GM12875 (cell line): ENCODE measurements around the gene EID3.

ENCODE experiments used
- H3K4me3 ChIP-seq: one replicate; pipeline ENCODE4 v1.5.1; 2011; ENCODE audit warnings: low read depth, low read length, control low read depth
- CTCF ChIP-seq: IDR thresholded peaks from 2 replicates; pipeline ENCODE4 v1.5.1; 2011; ENCODE audit warnings: low read depth, mild to moderate bottlenecking, control low read depth, inconsistent platforms, low read length, moderate library complexity, borderline replicate concordance; ENCODE audit not compliant: insufficient read depth

The EID3 gene

GRCh38 chr12:104295954-104296353 is 7.6 kb upstream of the EID3 start:
- no peak overlapping the region for H3K4me3 ChIP-seq
- no peak for TF ChIP-seq CTCF

DNA sequence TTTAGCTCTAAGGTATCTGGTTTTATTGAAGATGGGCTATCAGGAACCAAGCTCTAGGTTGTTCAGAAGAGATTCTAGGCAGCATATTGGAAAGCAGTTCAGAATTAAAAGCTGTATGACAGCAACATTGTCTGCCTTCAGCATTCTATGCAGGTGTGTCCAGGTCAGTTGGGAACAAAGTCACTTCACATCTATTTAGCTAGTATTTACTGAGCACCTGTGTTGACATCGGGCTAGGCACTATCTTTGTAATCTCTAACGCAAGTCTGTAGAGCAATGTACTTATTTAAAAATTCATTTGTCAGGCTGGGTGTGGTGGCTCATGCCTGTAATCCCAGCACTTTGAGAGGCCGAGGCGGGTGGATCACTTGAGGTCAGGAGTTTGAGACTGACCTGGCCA is 6.8 kb upstream of the EID3 start:
- no peak for TF ChIP-seq CTCF
- no peak overlapping the region for H3K4me3 ChIP-seq

DNA sequence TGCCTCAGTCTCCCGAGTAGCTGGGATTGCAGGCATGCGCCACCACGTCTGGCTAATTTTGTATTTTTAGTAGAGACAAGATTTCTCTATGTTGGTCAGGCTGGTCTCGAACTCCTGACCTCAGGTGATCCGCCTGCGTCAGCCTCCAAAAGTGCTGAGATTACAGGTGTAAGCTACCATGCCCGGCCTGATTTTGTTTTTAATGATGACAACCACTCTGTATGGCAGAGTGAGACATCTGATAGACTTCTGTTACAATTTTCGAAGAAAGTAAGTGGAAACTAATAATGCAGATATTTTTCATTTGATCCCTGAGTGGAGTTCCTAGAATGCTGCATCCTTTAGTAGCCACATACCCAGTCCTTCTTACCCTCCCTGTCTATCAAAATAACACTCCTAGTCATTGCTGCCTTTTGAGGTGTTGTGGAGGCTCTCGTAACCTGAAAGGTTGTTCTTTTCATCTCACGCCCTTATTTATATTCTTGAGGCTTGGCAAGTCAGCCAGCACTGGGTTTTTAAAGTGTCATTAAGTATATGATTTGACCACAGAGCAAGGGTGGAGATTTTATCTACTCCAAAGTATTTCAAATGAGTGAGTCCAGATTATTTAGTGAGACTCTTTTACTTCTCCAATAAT is 5.9 kb upstream of the EID3 start:
- no peak overlapping the region for H3K4me3 ChIP-seq
- TF ChIP-seq CTCF: no peak

DNA sequence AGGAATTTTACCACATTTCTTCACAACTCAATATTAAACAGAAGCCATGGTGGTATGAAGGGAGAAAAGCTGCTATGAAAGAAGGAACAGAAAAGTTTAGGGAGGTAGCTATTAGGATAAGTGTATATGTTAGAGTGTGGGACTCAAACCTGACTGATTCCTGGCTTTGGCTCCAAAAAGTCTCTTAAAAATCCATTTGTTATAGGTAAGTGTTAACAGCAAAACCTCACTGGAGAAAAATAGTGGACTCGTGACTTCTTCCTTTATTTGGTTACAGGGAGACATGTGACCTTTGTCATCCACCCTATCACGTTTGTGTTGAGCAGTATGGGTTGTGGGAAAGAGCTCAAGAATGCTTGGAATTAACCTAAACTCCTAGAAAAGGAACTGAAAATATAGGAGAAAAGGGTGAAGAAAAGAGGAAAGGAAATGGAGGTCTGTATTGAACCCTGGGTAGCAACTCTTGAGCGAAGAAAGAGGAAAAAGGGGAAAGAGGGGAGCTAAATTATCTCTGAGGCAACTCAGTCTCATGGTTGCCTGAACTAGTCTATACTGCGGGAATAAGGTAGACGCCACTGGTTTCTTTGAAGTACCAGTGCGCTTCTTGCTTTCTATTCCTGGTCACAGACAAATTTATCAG is 3.6 kb upstream of the EID3 start:
- TF ChIP-seq CTCF: no peak
- H3K4me3 ChIP-seq: no peak overlapping the region

DNA sequence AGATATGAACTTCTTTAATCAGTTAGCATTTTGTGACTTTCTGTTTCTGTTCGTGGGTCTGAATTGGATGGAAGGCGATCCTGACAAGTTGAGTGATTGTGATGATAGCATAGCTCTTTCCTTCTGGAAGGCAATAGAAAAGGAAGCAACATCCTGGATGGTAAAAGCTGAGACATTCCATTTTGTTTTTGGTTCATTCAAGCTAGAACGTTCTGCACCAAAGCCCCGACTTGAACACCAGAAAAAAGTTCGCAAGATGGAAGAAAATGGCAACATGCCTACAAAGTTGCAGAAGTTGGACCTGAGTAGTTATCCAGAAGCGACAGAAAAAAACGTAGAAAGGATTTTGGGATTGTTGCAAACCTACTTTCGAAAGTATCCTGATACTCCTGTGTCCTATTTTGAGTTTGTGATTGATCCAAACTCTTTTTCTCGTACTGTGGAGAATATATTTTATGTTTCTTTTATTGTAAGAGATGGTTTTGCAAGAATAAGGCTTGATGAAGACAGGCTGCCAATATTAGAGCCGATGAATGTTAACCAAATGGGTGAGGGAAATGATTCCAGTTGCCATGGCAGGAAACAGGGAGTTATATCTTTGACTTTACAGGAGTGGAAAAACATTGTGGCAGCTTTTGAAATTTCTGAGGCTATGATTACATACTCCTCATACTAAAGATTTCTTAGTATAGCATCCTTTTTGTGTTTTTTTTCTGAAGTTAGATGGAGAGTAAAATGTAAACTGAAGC is 896 bp downstream of the EID3 start:
- no peak overlapping the region for H3K4me3 ChIP-seq
- no peak for TF ChIP-seq CTCF

DNA sequence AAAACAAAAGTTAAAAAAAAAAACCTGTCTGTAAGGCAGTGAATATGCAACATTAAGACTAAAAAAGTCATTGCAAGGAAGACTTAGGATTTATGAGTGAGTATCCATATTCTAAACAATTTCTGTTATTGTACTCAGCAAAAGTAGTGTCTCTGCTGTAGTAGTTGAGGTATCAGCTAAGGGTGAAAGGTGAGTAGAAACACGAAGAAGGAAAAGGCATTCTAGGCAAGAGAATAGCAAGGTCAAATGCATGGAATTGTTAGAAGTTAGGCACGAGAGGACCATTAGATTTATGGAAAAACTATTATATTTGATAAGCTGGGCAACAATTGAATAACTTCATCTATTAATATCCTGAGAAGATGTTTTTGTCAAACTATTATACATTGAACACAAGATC is 1.8 kb downstream of the EID3 start:
- no peak for TF ChIP-seq CTCF
- H3K4me3 ChIP-seq: no peak overlapping the region
